Thoracic aorta (tissue), 2 donors: Measurements from ENCODE around the gene OR2M5. TPM values are rescaled to one million over a fixed set of nuclear protein-coding genes. Genes with fewer than 3 reads are reported as not detected.

ENCODE experiments used
- ATAC-seq: fragments of 150-250 bp; one replicate; pipeline ENCODE4 v1.8.0; 2017; ENCODE audit warnings: low read depth; ENCODE audit not compliant: insufficient number of reproducible peaks, low FRiP score
- DNase-seq: peaks from one replicate; pipeline ENCODE4 v3.0.0-alpha.2; 2020; ENCODE audit warnings: low spot score
- H3K27ac ChIP-seq, 2 donors: fragments of 200-600 bp; sonication (generic); 1 replicate in 1 of 2; 2 replicates in 1 of 2; pipeline ENCODE4 v1.5.1; 2016; ENCODE audit warnings: mild to moderate bottlenecking in 2 of 2, moderate library complexity in 2 of 2
- H3K27me3 ChIP-seq: fragments of 200-600 bp; sonication (generic); replicated peaks from 2 replicates; pipeline ENCODE4 v1.6.0; 2016; ENCODE audit warnings: mild to moderate bottlenecking; ENCODE audit not compliant: insufficient read depth
- H3K36me3 ChIP-seq: fragments of 200-600 bp; sonication (generic); one replicate; pipeline ENCODE4 v1.5.1; 2016
- H3K4me1 ChIP-seq, 2 donors: fragments of 200-600 bp; sonication (generic); 1 replicate in 1 of 2; 2 replicates in 1 of 2; pipeline versions ENCODE4 v1.5.1 to v1.6.0; 2016; ENCODE audit warnings: low read depth in 2 of 2, mild to moderate bottlenecking in 1 of 2; ENCODE audit not compliant: control insufficient read depth in 1 of 2
- H3K4me3 ChIP-seq: fragments of 200-600 bp; sonication (generic); 2 replicates; pipeline ENCODE4 v1.5.1; 2016; ENCODE audit warnings: mild to moderate bottlenecking
- H3K9me3 ChIP-seq: fragments of 200-600 bp; sonication (generic); 2 replicates; pipeline ENCODE4 v1.5.1; 2016
- total RNA-seq, 2 donors: library from RNA; depleted of rRNA; stranded (reverse); fragments of >200 nt; gene quantifications; one replicate each; pipeline versions ENCODE4 v1.1.0 to v1.2.3, GENCODE V29; 2016
- TF ChIP-seq, protein P1 (sequence below): fragments of 200-600 bp; sonication (generic); IDR thresholded peaks from one replicate; pipeline ENCODE4 v1.5.1; 2019; ENCODE audit warnings: antibody characterized with exemption

Gene OR2M5
- total RNA-seq, 2 donors from 2014 or later, result not detected

- ATAC-seq, result no peak
- Histone ChIP-seq H3K27me3 (no peaks in the 10 kb centered on the region), H3K9me3 (no peaks in the 10 kb centered on the region), H3K36me3 (no peaks in the 10 kb centered on the region), H3K4me3 (no peak overlapping the region), H3K4me1 (no peaks in the 10 kb centered on the region), H3K27ac (no peak overlapping the region)
- no peak for DNase-seq
- TF ChIP-seq, protein P1, sequence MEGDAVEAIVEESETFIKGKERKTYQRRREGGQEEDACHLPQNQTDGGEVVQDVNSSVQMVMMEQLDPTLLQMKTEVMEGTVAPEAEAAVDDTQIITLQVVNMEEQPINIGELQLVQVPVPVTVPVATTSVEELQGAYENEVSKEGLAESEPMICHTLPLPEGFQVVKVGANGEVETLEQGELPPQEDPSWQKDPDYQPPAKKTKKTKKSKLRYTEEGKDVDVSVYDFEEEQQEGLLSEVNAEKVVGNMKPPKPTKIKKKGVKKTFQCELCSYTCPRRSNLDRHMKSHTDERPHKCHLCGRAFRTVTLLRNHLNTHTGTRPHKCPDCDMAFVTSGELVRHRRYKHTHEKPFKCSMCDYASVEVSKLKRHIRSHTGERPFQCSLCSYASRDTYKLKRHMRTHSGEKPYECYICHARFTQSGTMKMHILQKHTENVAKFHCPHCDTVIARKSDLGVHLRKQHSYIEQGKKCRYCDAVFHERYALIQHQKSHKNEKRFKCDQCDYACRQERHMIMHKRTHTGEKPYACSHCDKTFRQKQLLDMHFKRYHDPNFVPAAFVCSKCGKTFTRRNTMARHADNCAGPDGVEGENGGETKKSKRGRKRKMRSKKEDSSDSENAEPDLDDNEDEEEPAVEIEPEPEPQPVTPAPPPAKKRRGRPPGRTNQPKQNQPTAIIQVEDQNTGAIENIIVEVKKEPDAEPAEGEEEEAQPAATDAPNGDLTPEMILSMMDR, result no peak
These were observed 17.3 kb upstream of the OR2M5 start for GRCh38 chr1:248127653-248128052.

DNA sequence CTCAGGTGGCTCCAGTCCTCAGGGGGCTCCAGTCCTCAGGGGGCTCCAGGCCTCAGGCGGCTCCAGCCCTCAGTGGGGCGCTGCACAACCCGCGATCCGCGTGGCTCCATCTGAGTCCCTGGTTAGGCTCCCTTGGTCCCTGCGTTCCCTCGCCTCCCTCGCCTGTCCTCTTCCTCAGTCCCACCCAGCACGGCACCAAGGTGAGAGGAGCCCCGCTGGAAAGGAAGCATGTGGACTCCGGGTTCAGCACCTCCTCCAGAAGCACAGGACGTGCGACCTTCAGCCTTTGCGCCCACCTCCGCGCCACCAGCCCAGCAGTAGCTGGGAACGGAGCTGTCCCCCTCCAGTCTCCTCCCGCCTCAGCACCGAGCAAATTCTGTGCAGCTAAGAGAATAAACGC lies 8.1 kb upstream of the OR2M5 start:
- DNase-seq (no peak), ATAC-seq (no peak)
- H3K4me1 ChIP-seq, result no peaks in the 10 kb centered on the region

GRCh38 chr1:248140846-248141245 lies 4.1 kb upstream of the OR2M5 start:
- Histone ChIP-seq H3K36me3 (no peaks in the 10 kb centered on the region), H3K4me3 (no peak overlapping the region), H3K4me1 (no peaks in the 10 kb centered on the region), H3K9me3 (no peaks in the 10 kb centered on the region), H3K27ac (no peak overlapping the region), H3K27me3 (no peaks in the 10 kb centered on the region)
- ATAC-seq (no peak), DNase-seq (no peak)
- TF ChIP-seq, protein P1, result no peak

More for the DNA sequence above, 8.1 kb upstream of the OR2M5 start:
- TF ChIP-seq, protein P1, result no peak
- H3K27me3 ChIP-seq, result no peaks in the 10 kb centered on the region
- H3K36me3 ChIP-seq, result no peaks in the 10 kb centered on the region
- no peak overlapping the region for H3K27ac ChIP-seq
- H3K4me3 ChIP-seq, result no peak overlapping the region
- H3K9me3 ChIP-seq, result no peaks in the 10 kb centered on the region

DNA sequence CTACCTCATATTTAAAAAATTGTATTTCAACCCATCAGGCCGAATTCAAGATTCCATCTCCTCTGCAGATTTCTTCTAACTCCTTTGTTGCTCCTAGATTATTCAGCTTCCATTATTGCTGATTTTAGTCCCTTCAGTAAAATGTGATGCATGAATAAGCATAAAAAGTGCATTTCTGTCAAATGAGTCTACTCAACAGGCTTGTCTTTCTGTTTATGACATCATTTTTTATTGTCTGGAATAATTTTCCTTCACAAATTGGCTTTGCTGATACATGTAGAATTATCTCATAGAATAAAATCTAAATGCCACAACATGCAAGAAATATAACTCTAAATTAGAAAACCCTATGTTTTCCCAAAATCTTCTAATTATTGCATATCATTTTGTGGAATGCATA lies 1.6 kb upstream of the OR2M5 start:
- no peak for DNase-seq
- Histone ChIP-seq H3K9me3 (no peaks in the 10 kb centered on the region), H3K27me3 (no peaks in the 10 kb centered on the region), H3K36me3 (no peaks in the 10 kb centered on the region), H3K27ac (no peak overlapping the region), H3K4me3 (no peak overlapping the region), H3K4me1 (no peaks in the 10 kb centered on the region)
- TF ChIP-seq, protein P1, result no peak
- no peak for ATAC-seq

DNA sequence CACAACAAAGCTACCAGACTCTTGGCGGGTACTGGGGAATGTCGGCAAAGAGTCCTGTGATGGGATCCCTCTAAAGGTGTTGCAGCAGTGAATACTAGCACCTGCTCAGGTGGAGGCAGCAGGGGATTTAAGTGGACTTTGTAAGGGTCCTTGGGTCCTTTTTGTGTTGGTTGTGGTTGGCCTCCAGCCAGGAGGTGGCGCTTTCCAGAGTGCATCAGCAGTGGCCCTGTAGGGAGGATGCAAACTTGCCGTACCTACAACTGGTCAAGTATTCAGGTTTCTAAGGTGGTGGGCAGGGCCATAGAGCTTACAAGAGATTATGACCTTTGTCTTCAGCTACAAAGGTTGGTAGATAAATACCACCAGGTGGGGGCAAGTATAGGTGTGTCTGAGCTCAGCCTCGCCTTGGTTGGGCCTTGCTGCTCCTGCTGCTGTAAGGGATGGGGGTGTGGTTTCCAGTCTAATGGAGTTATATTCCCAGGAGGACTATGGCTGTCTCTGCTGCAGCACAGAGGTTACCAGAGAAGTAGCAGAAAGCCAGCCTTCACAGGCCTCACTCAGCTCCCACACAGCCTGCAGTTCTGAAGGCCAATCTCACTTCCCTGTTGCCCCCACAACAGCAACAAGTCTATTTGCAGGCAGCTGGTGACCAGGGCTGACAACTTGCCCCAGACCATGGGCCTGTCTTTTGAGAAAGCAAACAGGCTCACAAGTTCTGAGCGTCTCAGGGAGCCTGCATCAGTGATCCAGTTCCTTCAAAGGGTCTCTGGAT lies 7.3 kb downstream of the OR2M5 start:
- no peaks in the 10 kb centered on the region for H3K36me3 ChIP-seq
- TF ChIP-seq, protein P1, result no peak
- H3K9me3 ChIP-seq, result no peaks in the 10 kb centered on the region
- no peaks in the 10 kb centered on the region for H3K27me3 ChIP-seq
- H3K4me3 ChIP-seq, result no peak overlapping the region
- no peak overlapping the region for H3K27ac ChIP-seq
- H3K4me1 ChIP-seq, result no peaks in the 10 kb centered on the region
- no peak for DNase-seq
- no peak for ATAC-seq
